GM21825 (cell line): ENCODE measurements around the gene MUC3A.
"Not testable (repeated sequence)": the region's sequence is repeated elsewhere in the genome, so short reads cannot be mapped to it uniquely, and the experiment has no call there.

ENCODE experiments used
- ATAC-seq: cut with Tn5 transposase; IDR thresholded peaks from one replicate; pipeline ENCODE4 v1.9.1; 2021; ENCODE audit warnings: mild to moderate bottlenecking, moderate library complexity; ENCODE audit not compliant: unreplicated experiment

The MUC3A gene

DNA sequence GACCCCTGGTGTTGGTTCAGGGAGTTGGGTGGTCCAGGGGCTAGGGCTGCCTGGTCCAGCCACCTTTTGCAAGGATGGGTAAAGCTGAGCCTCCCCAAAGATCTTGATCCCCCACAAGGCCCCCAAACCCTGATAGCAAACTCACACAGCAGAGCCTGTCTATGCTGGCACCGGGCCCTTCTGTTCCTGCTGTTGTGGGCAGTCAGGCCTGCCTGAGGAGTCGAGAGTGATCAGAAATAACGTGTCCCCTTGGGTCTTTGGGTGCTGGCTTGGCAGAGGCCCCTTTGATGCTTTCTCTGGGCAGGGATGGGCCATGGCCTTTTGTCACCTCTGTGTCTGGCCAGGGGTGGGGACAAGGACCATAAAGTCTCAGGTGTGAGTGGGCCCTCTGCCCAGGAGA, 19.3 kb downstream of the MUC3A start:
- ATAC-seq, result no peak

DNA sequence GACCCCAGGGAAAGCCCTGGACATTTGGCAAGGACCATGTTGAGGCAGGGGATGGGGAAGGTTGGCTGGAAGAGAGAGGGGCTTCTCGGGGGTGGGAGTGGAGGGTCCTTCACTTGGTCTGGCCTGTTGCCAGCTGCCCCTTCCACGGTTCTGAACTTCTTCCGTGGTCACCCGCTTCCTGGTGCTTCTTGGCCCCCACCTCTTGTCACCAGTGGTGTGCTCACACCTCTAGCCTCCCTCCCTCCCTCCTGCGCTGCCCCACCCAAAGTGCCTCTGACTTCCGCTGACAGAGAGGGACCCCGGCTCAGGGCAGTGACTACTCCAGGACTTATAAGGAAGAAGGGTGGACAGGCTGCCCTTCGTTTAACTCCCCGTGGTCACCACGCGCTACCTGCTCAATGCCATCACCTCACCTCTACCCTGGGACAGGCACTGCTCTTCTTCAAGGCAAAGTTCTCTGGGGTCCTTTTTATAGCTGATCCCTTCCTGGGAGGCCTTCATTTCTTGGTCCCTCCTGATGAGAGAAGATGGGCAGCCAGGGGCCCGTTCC, 19.8 kb downstream of the MUC3A start, which contains the start of gene MUC12:
Gene MUC12 (plus strand): TSS at position 500 of the 550 bp plus-strand sequence. CDS start 58 bp downstream, outside the sequence.
- ATAC-seq, result no peak

DNA sequence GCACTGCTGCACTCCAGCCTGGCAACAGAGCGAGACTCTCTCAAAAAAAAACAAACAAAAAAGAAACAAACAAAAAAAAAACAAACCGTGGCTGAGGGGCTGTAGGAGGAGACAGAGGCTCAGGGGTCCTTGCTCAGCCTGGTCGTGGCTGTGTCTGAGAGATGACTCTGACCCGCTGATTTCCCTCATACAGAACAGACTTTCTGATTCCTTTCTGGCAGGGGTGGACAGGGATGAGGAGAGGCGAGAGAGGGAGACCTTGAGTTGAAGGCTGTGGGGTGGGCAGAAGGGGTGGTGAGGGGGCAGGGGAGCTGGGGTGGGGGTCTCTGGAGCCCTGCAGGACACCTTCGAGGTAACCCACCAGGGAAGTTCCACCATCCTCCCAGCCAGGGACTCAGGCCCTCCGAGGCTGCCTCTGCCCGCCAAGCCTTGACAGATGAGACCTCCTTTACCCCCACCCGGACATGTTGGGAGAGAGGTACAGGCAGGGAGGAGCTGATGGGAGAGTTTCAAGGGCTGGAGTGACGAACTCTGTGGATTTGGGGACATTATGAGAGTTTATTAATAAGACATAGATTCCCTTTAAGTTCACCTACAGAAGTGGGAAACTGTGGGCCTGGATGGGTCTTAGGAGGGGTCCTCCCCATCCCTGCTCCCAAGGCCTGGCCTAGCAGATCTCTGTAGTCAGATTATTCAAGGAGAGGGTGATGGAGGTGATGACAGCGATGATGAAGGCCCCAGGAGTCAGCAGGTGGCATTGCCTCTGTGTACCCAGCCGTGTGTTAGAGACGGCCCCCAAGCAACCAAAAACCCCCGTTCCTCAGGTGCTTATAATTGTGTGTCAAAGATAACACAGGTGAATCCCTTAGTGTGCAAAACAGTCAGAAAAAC, 22.0 kb downstream of the MUC3A start:
- ATAC-seq, result no peak

DNA sequence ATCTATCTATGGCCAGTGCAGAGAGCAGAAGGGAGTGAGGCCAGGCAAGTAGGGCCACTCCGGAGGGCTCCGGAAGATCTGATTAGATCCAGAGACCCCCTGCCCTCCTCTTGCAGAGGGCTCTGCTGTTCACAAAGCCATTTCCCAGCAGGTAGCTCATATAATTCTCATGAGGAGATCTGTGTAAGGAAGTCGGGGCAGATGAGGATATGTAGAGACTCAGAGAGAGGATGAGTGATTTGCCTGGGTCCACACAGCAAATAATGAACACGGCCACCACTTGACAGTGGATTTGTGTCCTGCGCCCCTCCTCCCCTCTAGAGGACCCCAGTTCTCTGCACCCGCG, 22.6 kb downstream of the MUC3A start:
- ATAC-seq, result no peak

DNA sequence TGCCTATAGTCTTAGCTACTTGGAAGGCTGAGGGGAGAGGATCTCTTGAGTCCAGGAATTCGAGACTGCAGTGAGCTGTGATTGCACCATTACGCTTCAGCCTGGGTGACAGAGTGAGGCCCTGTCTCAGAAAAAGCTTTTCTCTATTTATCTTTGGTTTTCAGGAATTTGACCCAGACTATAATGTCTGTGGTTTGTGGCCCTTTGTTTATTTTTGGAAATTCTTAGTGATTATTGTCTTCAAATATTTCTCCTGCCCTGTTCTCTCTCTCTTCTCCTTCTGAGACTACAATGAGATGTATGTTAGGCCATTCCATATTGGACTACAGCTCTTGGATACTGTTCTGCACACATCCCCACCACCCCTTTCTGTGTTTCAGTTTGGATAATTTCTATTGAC, 24.7 kb downstream of the MUC3A start:
- no peak for ATAC-seq

DNA sequence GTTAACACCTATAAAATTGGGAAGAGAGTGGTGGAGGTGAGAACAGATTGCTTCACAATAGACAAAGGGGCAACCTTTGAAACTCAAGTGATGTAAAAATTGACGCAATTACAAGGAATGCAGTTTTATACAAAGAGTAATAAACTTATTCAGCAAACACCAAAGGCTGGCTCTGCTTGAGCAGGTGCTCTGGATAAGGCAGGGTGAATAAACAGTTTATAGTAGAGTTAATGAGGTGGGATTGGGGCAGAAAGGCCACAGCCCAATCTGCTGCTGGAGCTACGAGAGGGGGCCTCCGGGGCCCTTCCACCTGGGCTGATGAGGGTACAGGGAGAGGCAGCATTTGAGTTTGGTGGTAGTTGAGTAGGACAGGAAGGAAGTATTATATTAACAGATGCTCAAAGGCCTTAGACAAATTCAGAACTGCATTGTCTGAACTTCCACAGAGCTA, 26.1 kb downstream of the MUC3A start:
- no peak for ATAC-seq

DNA sequence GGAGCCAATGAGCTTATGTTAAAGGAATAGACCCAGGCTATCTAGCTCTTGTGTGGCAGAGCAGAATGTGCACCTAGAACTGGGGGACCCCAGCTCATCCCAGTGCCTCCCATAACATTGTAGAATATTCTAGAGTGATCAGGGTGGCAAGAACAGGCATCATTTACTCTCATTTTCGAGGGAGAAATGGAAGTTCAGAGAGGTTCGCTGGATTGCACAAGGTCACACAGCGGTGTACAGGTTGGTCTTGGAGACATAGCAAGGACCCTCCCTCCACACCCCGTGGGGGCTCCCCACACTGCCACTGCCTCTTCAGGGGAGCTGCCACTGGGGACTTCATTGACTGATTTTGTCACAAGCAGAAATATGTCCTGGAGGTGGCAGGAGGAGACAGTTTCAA, 29.0 kb downstream of the MUC3A start:
- no peak for ATAC-seq

DNA sequence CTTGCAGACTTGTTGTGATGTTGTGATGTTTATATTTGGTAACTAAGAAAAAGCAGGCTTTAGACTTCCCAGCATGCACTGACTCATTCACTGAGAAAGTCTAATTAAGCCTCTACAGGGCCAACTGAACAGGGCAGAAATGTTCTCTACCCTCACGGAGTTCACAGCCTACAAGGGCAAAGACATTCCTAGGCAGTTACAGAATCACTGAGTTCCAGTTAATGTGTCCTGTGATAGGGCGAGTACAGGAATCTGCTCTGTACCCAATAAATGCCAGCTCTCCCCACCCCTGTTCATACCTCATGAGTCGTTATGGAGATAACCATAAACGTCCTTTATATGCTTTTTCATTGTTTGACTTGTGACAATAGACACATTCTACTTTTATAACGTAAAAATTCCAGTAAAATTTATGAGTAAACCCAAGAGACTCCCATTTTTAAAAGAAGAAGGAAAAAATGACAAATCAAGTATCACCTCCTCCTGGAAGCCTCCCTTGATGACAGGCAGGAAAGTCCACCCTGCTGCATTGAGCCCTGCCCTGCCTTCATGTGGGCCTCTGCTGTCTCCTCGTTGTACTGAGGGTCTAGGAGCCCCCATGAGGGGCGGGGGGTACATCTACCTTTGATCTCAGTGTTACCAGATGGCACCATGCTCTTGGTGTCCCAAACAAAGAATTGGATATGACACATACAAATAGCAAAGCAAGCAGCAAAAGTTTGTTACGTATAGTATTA, 34.3 kb downstream of the MUC3A start:
- no peak for ATAC-seq

DNA sequence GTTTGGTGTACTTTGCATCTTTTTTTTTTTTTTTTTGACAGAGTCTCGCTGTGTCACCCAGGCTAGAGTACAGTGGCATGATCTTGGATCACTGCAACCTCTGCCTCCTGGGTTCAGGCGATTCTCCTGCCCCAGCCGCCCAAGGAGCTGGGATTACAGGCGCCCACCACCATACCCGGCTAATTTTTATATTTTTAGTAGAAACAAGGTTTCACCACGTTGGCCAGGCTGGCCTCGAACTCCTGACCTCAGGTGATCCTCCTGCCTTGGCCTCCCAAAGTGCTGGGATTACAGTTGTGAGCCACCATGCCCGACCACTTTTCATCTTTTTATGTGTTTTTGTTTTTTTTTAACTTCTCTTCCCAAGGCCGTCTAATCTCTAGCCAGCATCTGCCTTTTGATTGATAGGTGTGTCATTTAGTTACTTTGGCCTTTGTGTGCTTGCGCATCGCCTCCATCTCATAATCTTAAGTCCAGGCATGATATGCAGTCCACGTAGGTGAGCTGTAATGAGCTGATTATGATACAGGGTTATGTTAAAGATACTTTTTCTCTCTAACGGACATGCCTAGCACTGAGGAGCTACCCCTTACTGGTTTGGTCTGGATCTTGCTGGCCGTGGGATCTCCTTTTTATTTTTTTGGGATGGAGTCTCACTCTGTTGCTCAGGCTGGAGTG, 35.0 kb downstream of the MUC3A start:
- not testable (repeated sequence) for ATAC-seq

DNA sequence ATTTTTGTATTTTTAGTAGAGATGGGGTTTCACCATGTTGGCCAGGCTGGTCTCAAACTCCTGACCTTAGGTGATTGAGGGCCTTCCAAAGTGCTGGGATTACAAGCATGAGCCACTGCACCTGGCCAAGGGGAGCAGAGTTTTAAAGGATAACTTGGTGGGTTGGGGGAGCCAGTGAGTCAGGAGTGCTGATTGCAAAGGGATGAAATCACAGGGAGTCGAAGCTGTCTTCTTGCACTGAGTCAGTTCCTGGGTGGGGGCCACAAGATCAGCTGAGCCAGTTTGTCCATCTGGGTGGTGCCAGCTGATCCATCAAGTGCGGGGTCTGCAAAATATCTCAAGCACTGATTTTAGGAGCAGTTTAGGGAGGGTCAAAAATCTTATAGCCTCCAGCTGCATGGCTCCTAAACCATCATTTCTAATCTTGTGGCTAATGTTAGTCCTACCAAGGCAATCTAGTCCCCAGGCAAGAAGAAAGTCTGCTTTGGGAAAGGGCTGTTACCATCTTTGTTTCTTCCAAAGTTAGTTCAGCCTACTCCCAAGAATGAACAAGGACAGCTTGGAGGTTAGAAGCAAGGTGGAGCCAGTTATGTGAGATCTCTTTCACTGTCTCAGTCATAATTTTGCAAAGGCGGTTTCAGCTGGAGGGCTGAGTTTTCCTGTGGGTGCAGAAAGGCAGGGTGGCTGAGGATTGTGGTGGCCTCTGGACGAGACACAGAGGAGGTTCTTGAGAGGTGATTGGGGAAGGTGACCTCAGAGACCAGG, 35.9 kb downstream of the MUC3A start:
- not testable (repeated sequence) for ATAC-seq

DNA sequence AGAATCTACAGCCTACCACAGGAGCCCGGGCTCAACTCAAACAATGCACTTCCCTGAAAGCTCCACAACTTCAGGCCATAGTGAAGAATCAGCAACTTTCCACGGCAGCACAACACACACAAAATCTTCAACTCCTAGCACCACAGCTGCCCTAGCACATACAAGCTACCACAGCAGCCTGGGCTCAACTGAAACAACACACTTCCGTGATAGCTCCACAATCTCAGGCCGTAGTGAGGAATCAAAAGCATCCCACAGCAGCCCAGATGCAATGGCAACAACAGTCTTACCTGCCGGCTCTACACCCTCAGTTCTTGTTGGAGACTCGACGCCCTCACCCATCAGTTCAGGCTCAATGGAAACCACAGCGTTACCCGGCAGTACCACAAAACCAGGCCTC, 42.3 kb downstream of the MUC3A start:
- no peak for ATAC-seq

DNA sequence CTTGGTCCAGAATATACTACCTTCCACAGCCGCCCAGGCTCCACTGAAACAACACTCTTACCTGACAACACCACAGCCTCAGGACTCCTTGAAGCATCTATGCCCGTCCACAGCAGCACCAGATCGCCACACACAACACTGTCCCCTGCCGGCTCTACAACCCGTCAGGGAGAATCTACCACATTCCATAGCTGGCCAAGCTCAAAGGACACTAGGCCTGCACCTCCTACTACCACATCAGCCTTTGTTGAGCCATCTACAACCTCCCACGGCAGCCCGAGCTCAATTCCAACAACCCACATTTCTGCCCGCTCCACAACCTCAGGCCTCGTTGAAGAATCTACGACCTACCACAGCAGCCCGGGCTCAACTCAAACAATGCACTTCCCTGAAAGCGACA, 42.9 kb downstream of the MUC3A start:
- ATAC-seq, result not testable (repeated sequence)

DNA sequence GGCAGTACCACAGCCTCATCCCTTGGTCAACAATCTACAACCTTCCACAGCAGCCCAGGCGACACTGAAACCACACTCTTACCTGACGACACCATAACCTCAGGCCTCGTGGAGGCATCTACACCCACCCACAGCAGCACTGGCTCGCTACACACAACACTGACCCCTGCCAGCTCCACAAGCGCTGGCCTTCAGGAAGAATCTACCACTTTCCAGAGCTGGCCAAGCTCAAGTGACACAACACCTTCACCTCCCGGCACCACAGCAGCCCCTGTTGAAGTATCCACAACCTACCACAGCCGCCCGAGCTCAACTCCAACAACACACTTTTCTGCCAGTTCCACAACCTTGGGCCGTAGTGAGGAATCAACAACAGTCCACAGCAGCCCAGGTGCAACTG, 45.3 kb downstream of the MUC3A start:
- ATAC-seq, result not testable (repeated sequence)

DNA sequence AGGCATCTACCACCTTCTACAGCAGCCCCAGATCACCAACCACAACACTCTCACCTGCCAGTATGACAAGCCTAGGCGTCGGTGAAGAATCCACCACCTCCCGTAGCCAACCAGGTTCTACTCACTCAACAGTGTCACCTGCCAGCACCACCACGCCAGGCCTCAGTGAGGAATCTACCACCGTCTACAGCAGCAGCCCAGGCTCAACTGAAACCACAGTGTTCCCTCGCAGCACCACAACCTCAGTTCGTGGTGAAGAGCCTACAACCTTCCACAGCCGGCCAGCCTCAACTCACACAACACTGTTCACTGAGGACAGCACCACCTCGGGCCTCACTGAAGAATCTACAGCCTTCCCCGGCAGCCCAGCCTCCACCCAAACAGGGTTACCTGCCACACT, 49.2 kb downstream of the MUC3A start:
- ATAC-seq, result not testable (repeated sequence)

DNA sequence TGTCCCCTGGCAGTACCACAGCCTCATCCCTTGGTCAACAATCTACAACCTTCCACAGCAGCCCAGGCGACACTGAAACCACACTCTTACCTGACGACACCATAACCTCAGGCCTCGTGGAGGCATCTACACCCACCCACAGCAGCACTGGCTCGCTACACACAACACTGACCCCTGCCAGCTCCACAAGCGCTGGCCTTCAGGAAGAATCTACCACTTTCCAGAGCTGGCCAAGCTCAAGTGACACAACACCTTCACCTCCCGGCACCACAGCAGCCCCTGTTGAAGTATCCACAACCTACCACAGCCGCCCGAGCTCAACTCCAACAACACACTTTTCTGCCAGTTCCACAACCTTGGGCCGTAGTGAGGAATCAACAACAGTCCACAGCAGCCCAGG, 50.0 kb downstream of the MUC3A start:
- ATAC-seq, result not testable (repeated sequence)

DNA sequence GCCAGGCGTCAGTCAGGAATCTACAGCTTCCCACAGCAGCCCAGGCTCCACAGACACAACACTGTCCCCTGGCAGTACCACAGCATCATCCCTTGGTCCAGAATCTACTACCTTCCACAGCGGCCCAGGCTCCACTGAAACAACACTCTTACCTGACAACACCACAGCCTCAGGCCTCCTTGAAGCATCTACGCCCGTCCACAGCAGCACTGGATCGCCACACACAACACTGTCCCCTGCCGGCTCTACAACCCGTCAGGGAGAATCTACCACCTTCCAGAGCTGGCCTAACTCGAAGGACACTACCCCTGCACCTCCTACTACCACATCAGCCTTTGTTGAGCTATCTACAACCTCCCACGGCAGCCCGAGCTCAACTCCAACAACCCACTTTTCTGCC, 50.7 kb downstream of the MUC3A start:
- ATAC-seq, result not testable (repeated sequence)

DNA sequence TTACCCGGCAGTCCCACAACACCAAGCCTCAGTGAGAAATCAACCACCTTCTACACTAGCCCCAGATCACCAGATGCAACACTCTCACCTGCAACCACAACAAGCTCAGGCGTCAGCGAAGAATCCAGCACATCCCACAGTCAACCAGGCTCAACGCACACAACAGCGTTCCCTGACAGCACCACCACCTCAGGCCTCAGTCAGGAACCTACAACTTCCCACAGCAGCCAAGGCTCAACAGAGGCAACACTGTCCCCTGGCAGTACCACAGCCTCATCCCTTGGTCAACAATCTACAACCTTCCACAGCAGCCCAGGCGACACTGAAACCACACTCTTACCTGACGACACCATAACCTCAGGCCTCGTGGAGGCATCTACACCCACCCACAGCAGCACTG, 53.0 kb downstream of the MUC3A start:
- ATAC-seq, result not testable (repeated sequence)

DNA sequence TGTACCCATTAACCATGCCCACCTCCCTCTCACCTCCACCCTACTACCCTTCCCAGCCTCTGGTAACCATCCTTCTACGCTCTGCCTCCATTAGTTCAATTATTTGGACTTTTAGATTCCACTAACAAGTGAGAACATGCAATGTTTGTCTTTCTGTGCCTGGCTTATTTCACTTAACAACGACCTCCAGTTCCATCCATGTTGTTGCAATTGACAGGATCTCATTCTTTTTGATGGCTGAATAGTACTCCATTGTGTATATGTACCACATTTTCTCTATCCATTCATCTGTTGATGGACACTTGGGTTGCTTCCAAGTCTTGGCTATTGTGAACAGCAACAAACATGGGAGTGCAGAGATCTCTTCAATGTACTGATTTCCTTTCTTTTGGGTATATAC, 58.0 kb downstream of the MUC3A start:
- ATAC-seq, result not testable (repeated sequence)

DNA sequence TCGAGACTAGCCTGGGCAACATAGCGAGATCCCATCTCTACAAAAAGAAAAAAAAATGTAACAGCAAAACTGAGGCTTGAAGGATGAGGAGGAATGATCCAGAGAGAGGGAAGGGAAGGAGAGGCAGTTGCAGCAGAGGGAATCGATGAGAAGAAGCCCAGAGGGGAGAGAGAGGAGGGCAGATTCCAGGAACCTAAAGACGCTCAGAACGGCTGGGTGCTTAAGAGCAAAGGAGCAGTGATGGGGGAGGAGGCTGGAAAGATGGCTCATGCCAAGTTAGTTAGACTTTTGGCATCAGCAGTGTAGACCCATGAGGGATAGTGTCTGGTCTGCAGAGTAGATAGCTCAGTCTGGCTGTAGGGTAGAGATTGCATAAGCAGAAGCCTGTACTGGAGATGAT, 60.3 kb downstream of the MUC3A start:
- ATAC-seq, result no peak

DNA sequence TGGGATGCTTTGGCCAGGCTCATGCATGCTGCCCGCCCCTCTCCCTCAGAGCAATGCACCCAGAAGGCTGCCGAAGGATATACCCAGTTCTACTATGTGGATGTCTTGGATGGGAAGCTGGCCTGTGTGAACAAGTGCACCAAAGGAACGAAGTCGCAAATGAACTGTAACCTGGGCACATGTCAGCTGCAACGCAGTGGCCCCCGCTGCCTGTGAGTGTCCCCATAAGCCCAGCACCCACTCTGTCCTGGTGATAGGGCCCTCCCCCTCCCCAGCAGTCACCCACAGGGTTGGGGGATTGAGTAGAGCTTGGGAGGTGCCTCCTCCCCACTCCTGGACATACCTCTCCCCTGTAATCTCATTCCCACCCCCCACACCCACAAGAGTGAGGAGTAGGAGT, 63.6 kb downstream of the MUC3A start:
- ATAC-seq, result no peak
